Measurements from ENCODE around the gene MBOAT2.
"Not testable (repeated sequence)": the region's sequence is repeated elsewhere in the genome, so short reads cannot be mapped to it uniquely, and the experiment has no call there.

MBOAT2 gene

GRCh38 chr2:8992643-8993042, 10.8 kb downstream of the MBOAT2 start:
- DNase-seq (ENCODE audit: low read depth in 2 of 2) = no peak

GRCh38 chr2:8989536-8990079, 13.9 kb downstream of the MBOAT2 start:
- DNase-seq (ENCODE audit: low read depth in 2 of 2) = no peak

- DNase-seq (ENCODE audit: low read depth in 2 of 2) = no peak
These were observed 16.1 kb downstream of the MBOAT2 start for GRCh38 chr2:8987410-8987809.

- no peak for DNase-seq (ENCODE audit: low read depth in 2 of 2)
These were observed 17.0 kb downstream of the MBOAT2 start for GRCh38 chr2:8986327-8986976.

GRCh38 chr2:8985561-8986326, 17.7 kb downstream of the MBOAT2 start:
- no peak for DNase-seq (ENCODE audit: low read depth in 2 of 2)

- DNase-seq (ENCODE audit: low read depth in 2 of 2) = no peak
These were observed 18.6 kb downstream of the MBOAT2 start for GRCh38 chr2:8984855-8985254.

GRCh38 chr2:8984157-8984556, 19.3 kb downstream of the MBOAT2 start:
- no peak for DNase-seq (ENCODE audit: low read depth in 2 of 2)

- DNase-seq (ENCODE audit: low read depth in 2 of 2) = no peak
These were observed 19.9 kb downstream of the MBOAT2 start for GRCh38 chr2:8983571-8983970.

- no peak for DNase-seq (ENCODE audit: low read depth in 2 of 2)
These were observed 21.6 kb downstream of the MBOAT2 start for GRCh38 chr2:8981876-8982275.

- DNase-seq (ENCODE audit: low read depth in 2 of 2) = no peak
These were observed 23.4 kb downstream of the MBOAT2 start for GRCh38 chr2:8980096-8980495.

GRCh38 chr2:8977758-8978157, 25.7 kb downstream of the MBOAT2 start:
- no peak for DNase-seq (ENCODE audit: low read depth in 2 of 2)

GRCh38 chr2:8976442-8977259, 26.8 kb downstream of the MBOAT2 start:
- DNase-seq (ENCODE audit: low read depth in 2 of 2) = no peak

- DNase-seq (ENCODE audit: low read depth in 2 of 2) = no peak
These were observed 29.5 kb downstream of the MBOAT2 start for GRCh38 chr2:8974016-8974415.

GRCh38 chr2:8973017-8973416, 30.5 kb downstream of the MBOAT2 start:
- not testable (repeated sequence) for DNase-seq (ENCODE audit: low read depth in 2 of 2)

- not testable (repeated sequence) for DNase-seq (ENCODE audit: low read depth in 2 of 2)
These were observed 30.9 kb downstream of the MBOAT2 start for GRCh38 chr2:8972535-8972934.

GRCh38 chr2:8969348-8969747, 34.1 kb downstream of the MBOAT2 start:
- DNase-seq (ENCODE audit: low read depth in 2 of 2) = not testable (repeated sequence)

GRCh38 chr2:8966123-8966908, 37.2 kb downstream of the MBOAT2 start:
- no peak for DNase-seq (ENCODE audit: low read depth in 2 of 2)

GRCh38 chr2:8965216-8965969, 38.1 kb downstream of the MBOAT2 start:
- no peak for DNase-seq (ENCODE audit: low read depth in 2 of 2)

GRCh38 chr2:8962890-8963289, 40.6 kb downstream of the MBOAT2 start:
- DNase-seq (ENCODE audit: low read depth in 2 of 2) = no peak

GRCh38 chr2:8957628-8958027, 45.9 kb downstream of the MBOAT2 start:
- no peak for DNase-seq (ENCODE audit: low read depth in 2 of 2)

- no peak for DNase-seq (ENCODE audit: low read depth in 2 of 2)
These were observed 46.7 kb downstream of the MBOAT2 start for GRCh38 chr2:8956774-8957173.
